COLO668 (cell line): Measurements from ENCODE around the gene PRG2.

Source experiments
- DNase-seq: peaks from one replicate; lab custom pipeline; 2025; ENCODE audit not compliant: unreplicated experiment; lab: John Stamatoyannopoulos, UW

PRG2 gene, protein sequence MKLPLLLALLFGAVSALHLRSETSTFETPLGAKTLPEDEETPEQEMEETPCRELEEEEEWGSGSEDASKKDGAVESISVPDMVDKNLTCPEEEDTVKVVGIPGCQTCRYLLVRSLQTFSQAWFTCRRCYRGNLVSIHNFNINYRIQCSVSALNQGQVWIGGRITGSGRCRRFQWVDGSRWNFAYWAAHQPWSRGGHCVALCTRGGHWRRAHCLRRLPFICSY

DNA sequence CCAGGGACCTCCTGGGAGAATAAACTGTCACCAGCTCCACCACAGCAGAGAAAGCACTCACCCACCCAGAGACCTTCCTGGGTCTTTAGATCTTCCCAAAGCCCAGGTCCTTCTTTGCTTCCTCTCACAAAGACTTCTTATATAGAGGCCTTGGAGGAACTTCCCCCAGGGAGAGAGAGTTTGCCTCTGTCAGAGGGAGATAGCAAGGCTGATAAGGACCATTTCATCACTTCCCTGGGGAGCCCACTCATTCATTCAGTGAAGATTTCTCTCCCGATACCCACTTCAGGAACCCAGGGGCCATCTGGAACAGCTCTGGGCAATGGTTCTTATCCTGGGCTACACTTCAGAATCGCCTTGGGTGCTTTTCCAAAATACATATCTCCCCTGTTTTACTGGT, at the start of gene PRG2:
Gene PRG2, minus strand, starts transcription at position 116 of the 400 bp plus-strand sequence. CDS start 706 bp downstream, outside the sequence.
- no peak for DNase-seq

DNA sequence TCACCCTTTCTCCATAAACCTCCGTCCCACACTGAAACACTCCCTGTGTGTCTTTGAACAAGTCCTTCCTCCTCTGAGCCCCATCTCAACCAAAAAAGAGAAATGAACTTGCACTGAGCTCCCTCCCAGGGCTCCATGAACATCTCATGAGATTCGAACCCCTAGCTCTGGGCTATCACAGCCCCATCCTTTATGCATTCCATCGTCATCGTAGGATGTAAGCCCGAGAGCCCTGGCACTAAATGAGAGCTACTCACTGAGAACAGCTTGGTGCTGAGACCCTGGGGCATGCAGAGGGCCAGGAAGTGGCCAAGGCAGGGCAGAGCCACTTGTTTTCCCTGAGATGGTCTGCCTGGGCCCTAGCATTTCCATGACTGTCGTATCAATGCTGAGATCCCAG, 49.3 kb upstream of the PRG2 start:
- no peak for DNase-seq

DNA sequence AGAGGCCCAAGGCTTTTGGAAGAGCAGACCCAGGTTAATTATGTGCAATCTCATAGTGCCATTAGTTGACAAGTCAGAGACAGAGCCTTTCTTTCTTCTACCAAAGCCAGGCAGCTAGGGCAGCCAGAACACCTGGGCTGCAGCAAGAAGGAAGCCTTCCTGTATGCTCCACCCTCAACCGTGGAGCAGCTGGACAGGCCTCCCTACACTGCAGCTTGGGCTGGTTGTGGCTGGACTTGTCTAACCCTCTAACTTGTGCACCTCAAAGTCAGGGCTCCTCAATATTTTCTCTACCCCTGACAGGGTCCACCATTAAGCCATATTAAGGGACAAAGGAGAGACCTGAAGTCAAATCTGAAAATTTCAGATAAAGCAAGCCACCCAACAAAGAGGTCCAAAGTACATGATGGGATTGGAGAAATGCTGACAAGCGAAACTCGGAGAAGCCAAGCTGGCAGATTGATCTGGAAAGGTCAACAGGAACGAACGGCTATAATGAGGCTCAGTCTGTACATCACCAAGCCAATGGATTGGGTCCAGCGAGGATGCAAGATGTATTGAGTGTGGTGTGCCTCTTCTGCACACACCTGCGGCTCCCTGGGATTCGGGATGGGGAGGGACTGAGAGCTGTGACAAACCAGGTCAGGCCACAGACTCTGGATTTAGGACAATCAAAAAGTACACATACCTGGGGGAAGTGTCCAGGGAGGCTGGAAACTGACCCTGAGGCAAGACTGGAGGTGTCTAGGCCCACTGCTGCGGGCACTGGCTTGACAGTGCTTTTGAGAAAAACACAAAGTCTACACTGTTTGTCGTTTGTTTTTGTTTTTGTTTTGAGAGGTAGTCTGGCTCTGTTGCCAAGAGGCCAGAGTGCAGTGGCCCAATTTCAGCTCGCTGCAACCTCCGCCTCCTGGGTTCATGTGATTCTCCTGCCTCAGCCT, 48.2 kb upstream of the PRG2 start:
- no peak for DNase-seq

DNA sequence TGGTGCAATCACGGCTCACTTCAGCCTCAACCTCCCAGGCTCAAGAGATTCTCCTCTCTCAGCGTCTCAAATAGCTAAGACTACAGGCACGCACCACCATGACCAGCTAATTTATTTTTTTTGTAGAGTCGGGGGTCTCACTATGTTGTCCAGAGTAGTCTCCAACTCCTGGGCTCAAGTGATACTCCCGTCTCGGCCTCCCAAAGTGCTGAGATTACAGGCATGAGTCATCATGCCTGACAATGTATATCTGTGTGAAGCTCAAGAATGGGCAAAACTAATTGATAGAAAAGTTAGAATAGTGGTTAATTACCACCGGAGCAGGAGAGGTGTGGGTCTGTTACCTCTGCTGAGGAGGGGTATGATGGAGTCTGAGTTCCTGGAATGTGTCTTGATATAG, 45.6 kb upstream of the PRG2 start:
- no peak for DNase-seq

DNA sequence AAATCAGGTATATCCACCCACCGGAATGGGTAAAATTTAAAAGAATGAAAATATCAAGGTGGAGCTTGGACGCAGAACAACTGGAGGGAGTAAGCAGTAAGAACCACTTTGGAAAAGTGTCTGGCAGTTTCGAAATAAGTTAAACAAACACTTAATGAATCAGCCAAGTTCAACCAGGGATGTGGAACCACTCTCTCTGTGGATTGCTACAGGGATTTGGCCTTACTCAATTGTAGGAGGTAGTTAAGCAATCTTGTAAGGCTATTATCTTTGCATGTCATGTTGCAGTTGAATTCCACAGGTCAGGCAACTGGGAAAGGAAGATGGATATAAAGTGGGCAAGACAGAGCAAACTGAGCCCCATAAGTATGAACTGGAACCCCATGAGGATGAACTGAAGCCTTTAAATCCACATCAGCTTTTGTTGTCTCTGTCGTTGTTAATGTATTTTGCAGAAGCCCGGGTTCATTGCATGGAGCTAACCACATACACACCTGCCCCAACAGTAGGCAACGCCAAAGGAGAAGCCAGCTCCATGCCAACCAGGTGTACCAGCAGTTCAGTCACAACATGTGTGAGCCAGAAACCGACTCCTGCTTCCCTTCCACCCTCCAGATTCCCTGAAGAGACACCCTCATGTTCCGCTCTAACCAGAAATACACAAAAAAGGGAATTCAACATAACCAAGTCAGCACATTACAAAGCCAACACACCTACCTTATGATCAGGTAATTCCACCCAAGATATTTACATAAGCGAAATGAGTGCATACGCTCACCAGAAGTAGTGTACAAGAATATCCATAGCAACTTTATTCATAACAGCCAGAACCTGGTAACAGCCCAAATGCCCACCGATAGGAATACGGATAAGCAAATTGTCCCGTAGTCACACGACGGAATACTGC, 44.4 kb upstream of the PRG2 start:
- peak; percentile 13 for DNase-seq

DNA sequence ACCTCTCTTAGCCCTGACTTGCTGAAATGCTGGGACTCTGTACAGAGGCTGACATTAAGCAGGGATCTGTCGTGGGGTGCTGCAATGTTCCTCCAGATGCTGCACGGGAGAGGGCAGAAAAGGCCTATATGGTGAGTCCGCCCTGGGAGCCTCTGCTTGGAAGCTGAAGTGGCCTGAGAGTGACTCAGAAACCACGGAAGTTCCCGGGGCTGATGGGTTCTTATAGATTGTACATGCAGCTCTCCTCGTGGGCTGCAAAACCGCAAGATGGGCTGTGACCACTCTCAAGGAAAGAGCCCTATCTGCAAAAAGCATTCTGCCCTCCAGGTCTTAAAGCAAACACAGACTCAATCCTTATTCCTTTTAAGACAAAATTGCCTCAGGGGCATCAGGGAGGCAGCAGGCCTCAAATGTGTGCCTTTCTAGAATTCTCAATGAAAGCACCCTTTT, 42.3 kb upstream of the PRG2 start:
- no peak for DNase-seq

DNA sequence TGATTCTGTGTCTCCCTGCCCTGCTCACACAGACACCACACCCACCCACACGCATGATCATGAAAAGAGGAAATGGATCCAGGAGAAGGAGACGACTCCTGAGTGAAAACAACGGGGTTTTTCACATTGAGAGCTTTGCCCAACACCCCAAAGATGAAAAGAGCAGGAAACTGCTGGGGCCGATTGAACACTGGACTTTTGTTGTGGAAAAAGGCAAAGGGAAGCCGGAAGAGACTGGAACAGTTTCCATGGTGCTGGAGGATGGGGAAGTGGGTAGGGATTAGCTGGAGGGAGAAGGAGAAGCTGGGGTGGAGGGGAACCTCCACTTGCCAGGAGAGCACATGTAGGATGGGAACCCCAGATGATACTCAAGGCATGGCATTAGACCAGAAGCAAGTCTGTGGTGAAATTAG, 41.7 kb upstream of the PRG2 start:
- DNase-seq = no peak

DNA sequence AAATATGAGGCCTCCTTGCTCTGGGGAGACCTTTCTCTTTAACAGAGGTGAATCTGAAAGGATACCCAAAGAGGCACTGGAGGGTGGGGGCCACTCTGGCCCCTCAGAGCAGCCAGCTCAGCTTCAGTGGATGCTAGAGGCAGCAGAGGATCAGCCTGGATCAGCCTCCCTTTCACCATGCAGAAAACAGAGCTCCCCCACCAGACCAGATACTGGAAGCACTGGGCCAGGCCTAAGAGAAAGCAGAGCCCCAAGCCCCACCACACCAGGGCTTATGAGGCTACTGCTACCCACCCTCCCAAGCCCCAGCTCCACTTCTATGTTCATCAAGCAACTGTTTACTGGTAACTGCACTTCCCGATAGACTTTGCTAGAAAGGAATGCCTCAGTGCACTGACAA, 40.5 kb upstream of the PRG2 start:
- DNase-seq = no peak

DNA sequence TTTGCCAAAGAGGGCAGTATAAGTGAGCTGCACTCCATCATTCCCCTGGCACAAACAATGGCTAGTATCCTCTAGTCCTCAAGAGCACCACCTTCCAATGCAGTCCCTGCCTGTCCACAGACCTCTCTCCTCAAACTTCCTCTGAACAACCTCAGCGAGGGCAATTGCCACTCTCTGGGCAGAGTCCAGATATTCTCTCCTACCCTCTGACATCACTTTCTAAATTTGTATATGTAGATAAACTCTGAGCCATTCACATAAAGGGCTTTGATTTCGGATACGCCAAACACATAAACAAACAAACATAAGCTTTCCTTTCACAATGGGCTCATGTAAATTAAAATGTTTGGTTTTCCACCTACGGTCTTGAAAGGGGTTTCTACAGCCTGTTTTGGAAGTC, 39.5 kb upstream of the PRG2 start:
- no peak for DNase-seq

DNA sequence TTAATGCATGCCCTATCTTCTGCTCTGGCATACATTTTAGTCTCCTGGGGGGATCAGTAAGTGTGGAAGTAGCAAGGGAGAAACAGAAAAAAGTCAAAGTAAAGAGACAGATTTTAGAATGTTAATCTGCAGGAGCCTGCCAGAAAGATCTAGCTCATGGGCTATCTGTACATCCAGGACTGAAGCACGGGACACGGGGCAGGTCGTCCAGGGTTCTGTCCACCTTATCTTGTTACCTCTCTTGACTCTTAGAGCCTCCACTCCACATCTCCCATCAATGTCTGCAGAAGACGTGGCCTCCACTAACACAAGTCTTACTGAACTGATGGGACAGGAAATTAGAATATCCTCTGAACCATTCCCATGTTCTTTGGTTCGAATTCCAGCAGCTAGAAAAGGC, 38.2 kb upstream of the PRG2 start:
- no peak for DNase-seq

DNA sequence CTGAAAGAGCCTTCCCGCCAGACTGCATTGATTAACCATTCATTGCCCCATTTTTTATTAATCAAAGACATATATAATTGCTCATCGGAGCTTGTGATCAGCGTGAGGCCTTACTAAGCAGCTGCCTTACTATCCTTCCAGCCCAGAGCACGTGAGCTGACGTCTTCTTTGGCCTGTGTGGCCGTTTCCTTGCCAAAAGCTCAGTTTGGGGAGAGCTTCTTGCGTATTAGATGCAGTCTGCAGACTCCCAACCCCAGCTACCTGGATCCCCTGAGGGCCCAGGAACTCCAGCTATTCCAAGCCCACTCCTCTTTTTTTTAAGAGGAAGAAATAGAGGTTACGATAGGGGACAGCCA, 37.3 kb upstream of the PRG2 start:
- no peak for DNase-seq

DNA sequence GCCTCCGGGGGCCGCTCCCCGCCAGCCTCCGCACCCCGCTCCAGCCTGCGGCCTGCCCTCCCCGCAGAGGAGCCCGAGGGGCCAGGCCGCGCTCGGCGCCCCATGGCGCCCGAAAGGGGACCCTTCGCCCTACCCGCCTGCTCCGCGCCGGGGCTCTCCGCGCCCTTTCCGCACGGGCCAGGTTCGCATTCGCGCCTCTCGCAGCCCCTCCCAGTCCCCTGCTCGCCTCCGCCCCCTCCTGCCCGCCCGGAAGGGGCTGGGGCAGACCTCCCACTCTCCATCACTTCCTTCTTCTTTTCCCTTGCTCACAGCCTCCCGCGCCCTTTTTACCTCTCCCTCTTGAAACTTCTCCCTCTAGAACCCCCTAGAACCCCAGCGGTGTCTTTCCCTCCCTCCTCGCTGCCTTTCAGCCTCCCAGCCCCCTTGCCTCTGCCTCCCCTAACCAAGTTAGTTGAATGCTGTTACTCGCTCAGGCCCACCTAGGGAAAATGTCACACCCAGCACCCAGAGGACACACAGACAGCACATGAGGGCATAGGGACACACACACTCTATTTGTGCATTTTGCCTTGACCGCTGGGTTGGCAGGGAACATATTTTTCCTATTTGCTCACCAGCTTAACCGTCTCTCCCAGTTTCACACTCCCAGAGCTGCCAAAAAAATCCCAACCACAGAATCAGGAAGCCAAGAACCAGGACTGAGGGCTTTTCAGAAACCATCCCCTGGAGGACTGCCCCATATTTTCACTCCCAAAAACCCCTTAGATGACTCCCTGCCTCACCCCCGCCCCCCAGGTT, 36.7 kb upstream of the PRG2 start, which contains the start of gene SLC43A3:
Gene SLC43A3, minus strand, starts transcription at position 193 of the 798 bp plus-strand sequence. CDS start 949 bp downstream, outside the sequence.
- peak; percentile 34 for DNase-seq

DNA sequence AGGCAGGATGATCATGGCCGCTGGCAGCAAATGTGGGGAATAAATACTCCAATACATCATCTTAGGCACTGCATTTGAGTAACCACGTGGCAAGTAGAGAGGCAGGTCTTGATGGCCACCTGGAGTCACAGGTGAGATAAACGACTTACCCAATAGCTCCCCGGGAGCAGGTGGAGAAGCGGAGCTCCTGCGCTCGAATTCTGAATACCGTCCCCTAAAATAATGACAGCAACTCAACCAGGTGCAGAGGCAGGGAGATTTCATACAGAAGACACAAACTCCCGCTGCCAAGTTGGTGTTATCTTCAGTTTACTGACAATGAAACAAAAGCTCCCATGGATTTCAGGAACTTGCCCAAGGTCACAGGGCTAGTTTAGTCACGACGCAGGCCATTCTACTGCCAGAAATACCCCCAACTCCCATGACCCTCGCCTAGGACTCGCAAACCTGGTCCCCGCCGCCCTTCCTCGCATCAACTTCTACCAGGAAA, 36.0 kb upstream of the PRG2 start:
- peak; percentile 11 for DNase-seq

DNA sequence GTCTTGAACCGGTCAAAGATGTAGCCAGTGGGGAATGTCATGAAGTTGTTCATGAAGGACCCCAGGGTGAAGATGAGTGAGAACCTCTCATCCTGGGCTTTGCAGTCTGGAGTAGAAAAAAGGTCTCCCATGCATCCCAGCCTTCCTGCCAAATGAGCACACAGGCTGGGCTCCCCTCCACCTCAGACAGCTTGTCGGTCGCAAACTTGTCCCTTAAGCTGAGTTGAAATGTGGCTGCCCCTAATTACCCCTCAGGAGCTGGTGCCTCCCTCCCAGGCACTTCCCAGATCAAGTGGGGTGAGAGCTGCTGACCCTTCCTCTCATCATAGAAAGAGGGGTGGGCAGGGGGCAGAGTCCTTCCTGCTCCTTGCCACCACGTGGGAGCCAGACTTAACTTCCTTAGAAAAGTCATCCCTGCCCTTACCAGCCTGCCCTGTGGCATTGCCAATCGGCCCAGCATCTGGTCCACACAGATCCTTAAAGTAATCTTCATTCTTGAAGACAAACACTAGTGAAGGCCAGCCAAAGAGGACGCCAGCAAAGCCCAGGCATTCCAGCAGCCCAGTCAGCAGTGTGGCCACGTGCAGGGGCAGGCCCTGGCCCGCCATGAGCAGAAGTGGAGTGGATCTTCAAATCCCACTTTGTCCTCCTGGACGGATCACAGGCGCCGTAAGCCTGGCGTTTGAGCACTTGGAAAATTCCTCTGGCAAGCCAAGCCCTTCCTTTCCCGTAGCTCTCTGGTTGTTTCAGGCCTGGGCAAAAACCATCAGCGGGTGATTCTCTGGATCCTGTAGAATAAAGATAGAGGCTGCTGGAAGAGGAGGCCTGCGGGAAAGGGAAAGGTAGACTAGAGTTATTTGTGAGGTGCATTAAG, 35.4 kb upstream of the PRG2 start:
- DNase-seq = no peak

DNA sequence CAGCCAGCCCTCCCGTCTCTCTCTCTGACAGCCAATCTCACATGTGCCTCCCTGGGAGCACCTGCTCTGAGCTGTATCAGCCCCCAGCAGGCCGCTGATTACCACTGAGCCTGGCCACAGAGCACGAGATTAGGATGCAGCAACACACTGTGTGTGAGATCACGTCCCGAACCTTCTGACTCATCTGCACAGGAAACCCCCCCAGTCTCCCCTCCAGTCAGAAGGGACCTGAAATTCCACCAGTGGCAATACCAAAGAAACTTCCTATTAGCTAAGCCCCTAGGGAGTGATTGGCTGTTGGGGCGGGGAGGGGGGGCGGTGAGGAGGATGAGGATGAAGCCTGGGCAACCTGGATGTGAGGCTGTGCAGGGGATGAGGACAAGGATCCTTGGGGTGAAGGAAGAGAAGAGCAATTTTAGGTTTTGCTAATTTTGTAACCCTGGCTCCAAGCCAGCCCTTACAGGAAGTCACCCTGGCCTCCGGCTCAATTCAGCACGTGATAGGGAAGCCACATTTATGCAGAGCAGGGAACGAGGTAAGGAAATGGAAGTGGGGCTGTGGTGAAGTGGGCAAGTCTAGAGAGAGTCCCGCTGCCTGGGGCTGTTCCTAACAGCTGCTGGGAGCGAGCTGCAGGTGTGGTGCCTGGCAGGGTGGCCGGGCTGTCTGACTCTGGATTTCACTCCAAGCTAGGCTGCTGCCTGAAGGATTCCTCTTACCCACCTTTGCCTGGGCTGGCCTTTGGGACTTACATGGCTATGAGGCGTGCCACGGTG, 34.5 kb upstream of the PRG2 start:
- DNase-seq = peak; percentile 60

DNA sequence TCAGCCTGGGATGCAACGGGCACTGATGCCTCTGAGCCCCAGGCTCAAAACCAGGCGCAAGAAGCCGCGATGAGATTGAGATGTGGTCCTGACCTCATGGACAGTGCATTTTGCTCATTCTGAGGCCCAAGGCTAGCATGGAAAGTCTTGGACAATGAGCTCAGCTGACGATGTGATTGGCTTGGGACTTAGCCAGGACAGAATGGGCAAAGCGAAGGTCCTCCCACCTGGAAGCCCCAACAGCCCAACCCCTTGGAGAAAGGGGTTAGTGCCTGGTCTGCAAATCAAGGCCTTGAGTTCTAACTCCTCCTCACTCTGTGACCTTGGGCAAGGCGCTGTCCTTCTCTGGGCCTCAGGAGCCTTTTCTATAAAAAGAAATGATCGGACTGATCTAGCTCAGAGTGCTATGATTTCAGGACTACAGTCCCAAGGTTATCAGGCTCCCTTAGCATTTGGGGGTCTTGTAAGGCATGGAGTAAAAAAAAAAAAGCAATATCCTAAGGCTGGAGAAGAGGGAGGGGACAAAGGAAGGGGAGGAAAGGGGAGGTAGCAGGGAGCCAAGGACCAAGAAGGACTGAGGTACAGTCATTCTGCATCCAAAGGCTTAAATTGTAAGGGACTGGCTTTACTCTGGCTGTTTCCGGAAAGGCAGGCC, 33.8 kb upstream of the PRG2 start:
- DNase-seq = no peak

DNA sequence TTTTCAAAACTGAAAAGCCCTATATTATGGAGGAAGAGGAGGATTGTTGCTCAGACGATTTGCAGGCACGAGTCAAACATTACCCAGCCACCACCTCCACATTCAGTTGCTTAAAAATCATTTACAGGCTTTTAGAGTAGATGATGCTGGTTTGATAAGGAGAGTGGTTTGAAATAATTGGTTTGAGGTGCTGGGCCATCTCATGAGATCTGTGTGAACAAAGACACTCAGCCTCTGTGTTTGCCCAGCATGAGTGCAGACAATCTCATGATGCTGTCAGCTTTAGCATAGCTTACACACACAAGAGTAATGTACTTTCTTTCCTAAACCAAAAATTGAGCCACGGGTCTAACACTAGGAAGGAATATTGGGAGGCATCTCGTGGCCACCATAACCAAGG, 32.2 kb upstream of the PRG2 start:
- no peak for DNase-seq

DNA sequence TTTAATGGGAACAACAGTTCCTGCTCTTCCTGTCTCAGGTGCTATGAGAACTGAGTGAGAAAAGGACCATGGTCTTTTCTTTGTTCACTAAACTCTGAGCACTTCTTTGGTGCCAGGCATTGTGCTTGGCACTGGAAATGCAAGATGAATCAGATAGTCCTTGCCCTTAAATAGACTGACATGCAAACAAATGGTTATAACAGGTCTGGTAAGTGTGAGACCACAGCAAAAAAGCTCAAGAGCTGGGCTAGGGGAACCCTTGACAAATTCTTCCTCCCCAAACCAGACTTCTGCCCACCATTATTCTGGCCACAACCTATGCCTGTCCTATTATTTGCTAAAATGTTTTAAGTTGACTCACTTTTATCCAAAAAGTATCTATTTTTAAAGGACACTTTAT, 31.4 kb upstream of the PRG2 start:
- DNase-seq = no peak
